Uterus (tissue), 4 donors: ENCODE data around the gene B3GLCT. TPM values are rescaled to one million over a fixed set of nuclear protein-coding genes. Genes with fewer than 3 reads are reported as not detected.

Experiments
- DNase-seq, 2 donors: peaks; one replicate each; pipeline ENCODE4 v3.0.0-alpha.2; 2019 to 2020
- H3K27ac ChIP-seq, 2 donors: fragments of 200-600 bp; sonication (generic); 1 replicate in 1 of 2; 2 replicates in 1 of 2; pipeline ENCODE4 v1.5.1; 2016 to 2018
- H3K27me3 ChIP-seq, 2 donors: fragments of 200-600 bp; sonication (generic); one replicate each; pipeline ENCODE4 v1.5.1; 2018 to 2019; ENCODE audit warnings: control low read depth in 1 of 2
- H3K36me3 ChIP-seq, 2 donors: fragments of 200-600 bp; sonication (generic); one replicate each; pipeline ENCODE4 v1.5.1; 2019; ENCODE audit warnings: control low read depth in 1 of 2
- H3K4me1 ChIP-seq, 2 donors: fragments of 200-600 bp; sonication (generic); one replicate each; pipeline ENCODE4 v1.5.1; 2018 to 2019; ENCODE audit warnings: control low read depth in 1 of 2
- H3K4me3 ChIP-seq, 2 donors: fragments of 200-600 bp; sonication (generic); 1 replicate in 1 of 2; 2 replicates in 1 of 2; pipeline ENCODE4 v1.5.1; 2018 to 2019; ENCODE audit warnings: mild to moderate bottlenecking in 1 of 2
- H3K9me3 ChIP-seq, 2 donors: fragments of 200-600 bp; sonication (generic); one replicate each; pipeline ENCODE4 v1.5.1; 2019; ENCODE audit warnings: control low read depth in 1 of 2
- CTCF ChIP-seq, 4 experiments: fragments of 200-600 bp in 2 of 4; fragments of 450-650 bp in 2 of 4; sonication (generic) in 2 of 4; IDR thresholded peaks; one replicate each; pipeline ENCODE4 v1.5.1; 2016 to 2019; ENCODE audit warnings: antibody characterized with exemption in 4 of 4, mild to moderate bottlenecking in 2 of 4, moderate library complexity in 1 of 4
- POLR2A ChIP-seq, 2 donors: fragments of 450-650 bp; IDR thresholded peaks; one replicate each; pipeline ENCODE4 v1.6.1; 2016; ENCODE audit warnings: antibody characterized with exemption in 2 of 2, mild to moderate bottlenecking in 1 of 2, moderate library complexity in 1 of 2
- intact Hi-C: fragments of 100-400 bp; cut with DNase I; formaldehyde crosslinking; loops from one replicate; pipeline ENCODE4 v1.15.1; 2023; ENCODE audit warnings: low total_unique reads
- total RNA-seq, 4 donors: library from RNA; depleted of rRNA in 3 of 4; stranded (reverse); fragments of >200 nt in 3 of 4; gene quantifications; one replicate each; pipeline versions ENCODE4 v1.1.0 to v1.2.4, GENCODE V29; 2014 to 2023
- donor health status: DM: yes; HTN: yes; CAD: no.

B3GLCT gene
- total RNA-seq, 4 donors from 2014 or later = 20.0 to 83.1 (median 31.7) TPM

- H3K9me3 ChIP-seq = no peaks in the 10 kb centered on the region
- H3K4me3 ChIP-seq = no peak overlapping the region
- DNase-seq = no peak
- intact Hi-C loops = no loop called here
- no peaks in the 10 kb centered on the region for H3K4me1 ChIP-seq
- H3K36me3 ChIP-seq = no peaks in the 10 kb centered on the region
- no peak for TF ChIP-seq POLR2A (IDR thresholded peaks at IDR 0.05)
- no peak for TF ChIP-seq CTCF (IDR thresholded peaks at IDR 0.05)
- H3K27me3 ChIP-seq = no peaks in the 10 kb centered on the region
- no peak overlapping the region for H3K27ac ChIP-seq
Measured at GRCh38 chr13:31357581-31357980, 157.8 kb downstream of the B3GLCT start.

GRCh38 chr13:31361673-31362072 is 161.9 kb downstream of the B3GLCT start:
- Histone ChIP-seq H3K27me3 (no peaks in the 10 kb centered on the region), H3K4me3 (no peak overlapping the region), H3K9me3 (no peaks in the 10 kb centered on the region), H3K27ac (no peak overlapping the region), H3K36me3 (no peaks in the 10 kb centered on the region), H3K4me1 (no peaks in the 10 kb centered on the region)
- intact Hi-C loops = no loop called here
- DNase-seq = no peak
- TF ChIP-seq CTCF (IDR thresholded peaks at IDR 0.05) (no peak), POLR2A (IDR thresholded peaks at IDR 0.05) (no peak)

GRCh38 chr13:31365630-31366029 is 165.9 kb downstream of the B3GLCT start:
- no peak overlapping the region for H3K4me3 ChIP-seq
- no peaks in the 10 kb centered on the region for H3K36me3 ChIP-seq
- H3K9me3 ChIP-seq = no peaks in the 10 kb centered on the region
- intact Hi-C loops = no loop called here
- no peak overlapping the region for H3K27ac ChIP-seq
- TF ChIP-seq POLR2A (IDR thresholded peaks at IDR 0.05) (no peak), CTCF (IDR thresholded peaks at IDR 0.05) (no peak)
- no peak for DNase-seq
- no peaks in the 10 kb centered on the region for H3K4me1 ChIP-seq
- H3K27me3 ChIP-seq = no peaks in the 10 kb centered on the region

- Histone ChIP-seq H3K27ac (no peak overlapping the region), H3K27me3 (no peaks in the 10 kb centered on the region), H3K4me1 (no peaks in the 10 kb centered on the region), H3K9me3 (no peaks in the 10 kb centered on the region), H3K4me3 (no peak overlapping the region), H3K36me3 (no peaks in the 10 kb centered on the region)
- intact Hi-C loops = no loop called here
- DNase-seq = no peak
- TF ChIP-seq POLR2A (IDR thresholded peaks at IDR 0.05) = no peak
- TF ChIP-seq CTCF (IDR thresholded peaks at IDR 0.05) = no peak
Measured at GRCh38 chr13:31367410-31367809, 167.6 kb downstream of the B3GLCT start.

- Histone ChIP-seq H3K36me3 (no peaks in the 10 kb centered on the region), H3K4me3 (no peak overlapping the region), H3K4me1 (no peaks in the 10 kb centered on the region), H3K9me3 (no peaks in the 10 kb centered on the region), H3K27me3 (no peaks in the 10 kb centered on the region), H3K27ac (no peak overlapping the region)
- DNase-seq = no peak
- intact Hi-C loops = no loop called here
- TF ChIP-seq POLR2A (IDR thresholded peaks at IDR 0.05) (no peak), CTCF (IDR thresholded peaks at IDR 0.05) (no peak)
Measured at GRCh38 chr13:31369213-31369612, 169.4 kb downstream of the B3GLCT start.
